HG03103 (cell line): Measurements from ENCODE around the gene NET1.

ENCODE experiments used
- ATAC-seq: cut with Tn5 transposase; IDR thresholded peaks from one replicate; pipeline ENCODE4 v1.9.1; 2021; ENCODE audit warnings: low read depth; ENCODE audit not compliant: unreplicated experiment

Gene NET1

DNA sequence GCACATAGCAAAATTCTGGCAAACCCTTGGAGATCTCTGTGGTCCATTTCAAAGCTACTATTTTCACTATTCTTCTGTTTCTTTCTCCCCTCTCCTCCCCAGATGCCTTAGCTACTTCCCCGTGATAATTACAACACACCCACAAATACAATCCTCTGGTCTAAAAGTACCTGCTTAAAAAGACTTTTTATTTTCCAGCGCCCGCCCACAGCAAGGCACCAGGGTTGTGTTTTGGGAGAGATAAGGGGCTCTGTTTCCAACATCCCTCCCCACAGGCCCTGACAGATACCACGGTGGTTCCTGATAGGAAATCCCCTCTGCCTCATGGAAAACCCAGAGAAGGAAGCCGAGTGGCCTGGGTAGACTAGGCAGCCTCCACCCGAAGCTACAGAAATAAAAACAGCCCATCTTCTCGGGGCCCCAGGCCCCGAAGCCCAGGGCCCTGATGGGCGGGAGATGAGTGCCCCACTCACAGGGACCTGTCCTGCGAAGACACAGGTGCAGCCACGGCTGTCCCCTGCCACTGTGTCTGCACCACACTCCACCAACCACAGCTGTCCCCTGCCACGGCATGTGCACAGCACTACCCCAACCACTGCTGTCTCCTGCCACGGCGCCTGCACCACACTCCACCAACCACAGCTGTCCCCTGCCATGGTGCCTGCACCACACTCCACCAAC, 67.3 kb downstream of the NET1 start:
- no peak for ATAC-seq

DNA sequence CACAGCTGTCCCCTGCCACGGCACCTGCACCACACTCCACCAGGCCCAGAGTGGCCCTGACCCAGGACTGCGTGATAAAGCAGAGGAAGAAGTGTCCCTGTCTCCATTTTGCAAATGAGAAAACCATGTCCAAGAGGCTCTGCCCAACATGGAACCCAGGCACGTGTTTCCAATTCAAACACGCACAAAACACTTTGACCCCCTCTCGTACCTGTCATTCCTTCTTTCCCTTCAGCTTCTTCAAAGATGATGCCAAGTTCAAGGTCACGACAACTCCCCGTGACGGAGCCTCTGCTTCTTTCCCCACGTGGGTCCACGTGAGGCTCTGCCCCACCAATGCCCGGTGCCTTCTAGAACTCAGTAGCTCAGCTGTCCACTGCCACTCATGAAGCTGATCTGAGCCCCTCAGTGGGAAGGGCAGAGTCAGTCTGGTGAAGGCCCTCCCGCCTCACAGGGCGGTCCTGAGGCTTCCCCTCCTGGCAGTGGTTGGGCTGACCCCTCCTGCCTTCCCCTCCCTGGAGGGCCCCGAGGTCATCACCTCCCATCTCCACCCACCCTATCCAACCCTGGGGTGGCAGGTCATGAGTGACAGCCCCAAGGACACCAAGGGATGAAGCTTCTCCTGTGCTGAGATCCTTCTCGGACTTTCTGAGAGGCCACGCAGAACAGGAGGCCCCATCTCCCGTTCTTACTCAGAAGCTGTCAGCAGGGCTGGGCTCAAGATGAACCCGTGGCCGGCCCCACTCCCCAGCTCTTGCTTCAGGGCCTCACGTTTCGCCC, 68.0 kb downstream of the NET1 start:
- no peak for ATAC-seq

DNA sequence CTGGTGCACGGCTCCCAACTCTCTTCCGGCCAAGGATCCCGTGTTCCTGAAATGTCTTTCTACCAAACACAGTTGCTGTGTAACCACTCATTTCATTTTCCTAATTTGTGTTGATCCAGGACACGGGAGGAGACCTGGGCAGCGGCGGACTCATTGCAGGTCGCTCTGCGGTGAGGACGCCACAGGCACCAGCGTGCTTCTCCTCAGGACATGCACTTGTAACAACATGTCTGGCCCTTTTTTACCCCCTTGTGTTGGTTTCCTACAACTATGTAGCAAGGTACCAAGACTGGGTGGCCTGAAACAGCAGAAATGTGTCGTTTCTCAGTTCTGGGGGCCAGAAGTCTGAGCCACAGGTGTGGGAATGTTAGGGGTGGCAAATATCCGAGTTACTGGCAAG, 68.8 kb downstream of the NET1 start:
- ATAC-seq, result no peak

DNA sequence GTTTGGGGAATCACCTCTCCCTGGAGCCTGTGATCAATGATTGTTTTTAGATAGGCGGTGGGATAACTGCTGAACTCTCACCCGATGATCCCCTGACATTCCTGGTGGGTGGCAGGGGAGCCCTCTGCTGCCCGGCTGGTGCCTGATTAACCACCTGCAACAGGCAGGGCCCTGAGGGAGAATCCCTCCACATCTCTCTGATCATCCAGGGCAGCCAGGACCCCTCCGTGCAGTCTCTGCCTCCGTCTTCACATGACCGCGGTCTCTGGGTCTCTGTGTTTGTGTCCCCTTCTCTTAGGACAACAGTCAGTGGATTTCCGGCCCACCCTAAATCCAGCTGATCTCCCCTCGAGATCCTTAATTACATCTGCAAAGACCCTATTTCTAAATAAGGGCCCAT, 69.7 kb downstream of the NET1 start:
- no peak for ATAC-seq

DNA sequence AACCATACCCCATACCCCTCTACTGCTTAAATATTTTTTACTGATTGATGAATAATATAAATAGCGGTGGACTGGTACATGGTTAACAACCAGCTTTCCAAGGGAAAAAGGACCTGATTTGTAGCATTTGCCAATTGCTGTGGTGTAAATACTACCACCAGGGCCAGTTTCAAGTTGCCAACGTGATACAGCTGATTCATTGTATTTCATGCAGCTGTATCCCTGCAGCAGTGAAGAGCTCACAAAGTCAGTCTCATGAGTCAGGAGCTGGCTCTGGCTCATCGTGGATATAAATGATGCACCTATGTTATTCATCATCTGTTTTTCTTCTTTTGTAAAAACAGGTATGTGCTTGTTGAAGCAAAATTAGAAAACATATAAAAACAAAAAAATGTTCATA, 71.8 kb downstream of the NET1 start:
- ATAC-seq, result no peak

DNA sequence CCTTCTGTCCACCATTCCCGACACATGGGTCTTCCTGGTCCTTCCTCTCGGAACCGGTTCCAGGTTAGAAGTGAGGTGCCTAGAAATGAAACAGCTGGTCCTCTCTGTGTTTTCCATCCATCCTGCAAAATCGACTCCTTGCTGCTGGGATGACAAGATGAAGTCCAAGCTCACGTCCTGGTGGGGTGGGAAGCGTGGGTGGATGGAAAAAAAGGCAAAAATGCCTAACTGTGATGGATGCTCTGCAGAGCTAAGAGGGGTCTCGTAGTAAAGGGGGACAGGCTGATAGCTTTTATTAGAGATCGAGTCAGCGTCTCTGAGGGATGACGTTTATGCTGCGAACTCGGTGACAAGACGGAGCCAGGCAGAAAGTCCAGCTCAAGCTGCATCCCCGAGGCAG, 72.9 kb downstream of the NET1 start:
- ATAC-seq, result no peak

DNA sequence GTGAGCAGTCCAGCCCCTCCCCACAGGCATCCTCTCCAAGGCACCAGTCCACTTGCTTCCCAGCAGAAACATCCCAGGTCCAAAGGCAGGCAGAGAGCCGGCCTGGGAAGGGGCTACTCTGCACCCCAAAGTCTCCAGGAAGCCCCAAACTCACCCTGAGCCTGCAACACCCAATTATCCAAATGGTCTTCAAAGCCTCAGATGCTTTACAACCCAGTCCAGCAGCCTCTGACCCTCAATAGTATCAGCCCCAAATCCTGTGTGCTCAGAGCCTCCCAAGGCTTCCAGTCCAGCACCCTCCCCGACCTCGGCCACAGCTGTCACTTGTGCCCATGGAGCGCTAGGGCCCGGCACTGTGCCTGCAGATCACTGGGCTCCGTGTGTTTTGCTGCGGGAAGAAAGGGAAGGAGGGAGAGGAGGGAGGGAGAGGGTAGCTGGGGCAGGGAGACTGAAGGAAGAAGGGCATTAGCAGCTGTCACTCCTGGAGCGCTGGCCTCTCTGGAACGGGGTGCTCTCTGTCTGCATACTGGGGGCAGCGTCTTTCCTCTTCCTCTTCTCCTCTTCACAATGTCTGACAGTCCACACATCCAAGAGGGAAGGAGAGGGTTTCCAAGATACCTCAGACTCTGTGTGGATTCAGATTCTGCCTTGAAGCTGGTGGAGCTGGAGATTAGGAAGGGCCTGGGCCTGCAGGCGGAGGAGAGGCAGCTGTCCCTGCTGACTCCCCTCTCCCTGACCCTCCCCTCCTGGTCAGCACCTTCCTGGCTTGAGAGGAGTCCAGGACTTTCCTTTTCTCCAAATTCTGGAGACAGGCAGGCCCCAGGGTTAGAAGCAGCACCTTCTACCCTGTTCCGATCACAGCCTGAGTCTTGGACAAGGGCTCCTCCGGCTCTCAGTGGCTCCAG, 73.8 kb downstream of the NET1 start:
- no peak for ATAC-seq

DNA sequence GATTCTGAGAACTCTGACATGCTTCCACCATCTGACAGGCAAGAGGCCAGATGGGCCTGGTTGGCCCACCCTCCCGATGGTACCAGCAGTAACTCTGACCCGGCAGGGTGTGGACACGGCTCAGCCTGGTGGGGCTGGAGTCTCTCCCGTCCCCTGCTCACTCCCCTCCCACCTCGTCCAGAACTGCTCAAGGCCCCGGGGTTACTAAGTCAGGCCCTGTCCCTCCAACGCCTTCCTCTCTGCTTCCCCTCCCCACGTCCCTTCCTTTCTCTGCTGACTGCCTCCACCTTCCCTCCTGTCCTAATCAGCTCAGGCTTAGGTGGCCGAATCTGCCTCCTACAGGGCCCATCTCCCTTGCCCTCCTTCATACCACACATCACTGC, 74.5 kb downstream of the NET1 start:
- ATAC-seq, result no peak

DNA sequence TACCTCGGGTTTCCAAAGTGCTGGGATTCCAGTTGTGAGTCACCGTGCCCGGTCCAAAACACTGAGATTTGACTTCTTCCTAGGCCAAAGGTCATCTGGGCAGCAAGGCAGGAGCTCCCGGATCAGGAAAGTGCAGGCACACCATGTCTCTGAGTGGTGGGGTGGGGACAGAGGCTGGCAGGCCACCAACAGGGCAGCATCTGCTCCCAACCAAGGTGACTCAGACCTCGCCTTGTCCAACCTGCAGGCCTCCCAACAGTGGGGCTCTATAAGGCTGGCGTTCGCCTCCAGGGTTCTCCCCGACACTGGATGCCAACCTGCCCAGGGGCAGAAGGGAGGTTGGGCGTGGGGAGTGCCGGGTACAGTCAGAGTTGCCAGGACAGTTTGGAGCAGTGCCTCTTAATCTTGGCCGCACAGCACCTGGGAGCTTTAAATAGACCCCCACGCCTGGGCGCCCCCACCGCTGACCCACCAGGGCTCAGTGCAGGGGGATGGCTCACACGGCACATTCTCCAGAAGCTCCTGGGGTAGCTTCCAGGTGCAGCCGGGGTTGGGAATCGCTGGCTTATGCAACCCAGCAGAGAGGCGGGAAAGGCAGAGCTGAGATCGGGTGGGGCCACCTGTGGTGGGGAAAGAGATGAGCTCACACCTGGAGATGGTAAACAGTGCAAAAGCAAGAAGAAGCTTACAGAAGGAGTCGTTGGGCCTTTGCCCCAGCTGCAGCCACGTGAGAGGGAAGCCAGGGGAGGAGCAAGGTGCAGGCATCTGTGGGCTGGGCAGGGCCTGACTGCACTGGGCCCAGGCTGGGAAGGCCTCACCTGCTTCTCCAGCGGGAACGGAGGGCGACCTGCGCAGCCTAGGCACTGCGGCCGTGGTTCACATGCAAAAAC, 76.2 kb downstream of the NET1 start:
- no peak for ATAC-seq

DNA sequence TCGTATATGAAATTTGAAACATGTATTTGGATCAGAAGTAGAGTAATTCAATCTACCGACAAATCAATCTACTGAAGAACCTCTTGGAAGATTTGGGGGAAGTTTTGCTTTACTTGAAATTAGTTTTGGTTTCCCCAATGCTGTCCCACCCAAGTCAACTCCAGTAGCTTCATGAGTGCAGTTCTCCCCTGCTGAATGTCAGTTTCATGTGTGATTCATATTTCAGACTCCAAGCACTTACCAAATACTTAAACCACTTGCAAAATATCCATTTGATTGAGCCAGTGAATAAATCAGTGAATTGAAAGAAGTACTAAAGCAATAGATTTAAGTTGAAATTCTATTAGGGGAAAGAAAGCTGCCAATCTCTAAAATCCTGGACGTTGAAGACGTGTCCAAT, 77.7 kb downstream of the NET1 start:
- no peak for ATAC-seq

DNA sequence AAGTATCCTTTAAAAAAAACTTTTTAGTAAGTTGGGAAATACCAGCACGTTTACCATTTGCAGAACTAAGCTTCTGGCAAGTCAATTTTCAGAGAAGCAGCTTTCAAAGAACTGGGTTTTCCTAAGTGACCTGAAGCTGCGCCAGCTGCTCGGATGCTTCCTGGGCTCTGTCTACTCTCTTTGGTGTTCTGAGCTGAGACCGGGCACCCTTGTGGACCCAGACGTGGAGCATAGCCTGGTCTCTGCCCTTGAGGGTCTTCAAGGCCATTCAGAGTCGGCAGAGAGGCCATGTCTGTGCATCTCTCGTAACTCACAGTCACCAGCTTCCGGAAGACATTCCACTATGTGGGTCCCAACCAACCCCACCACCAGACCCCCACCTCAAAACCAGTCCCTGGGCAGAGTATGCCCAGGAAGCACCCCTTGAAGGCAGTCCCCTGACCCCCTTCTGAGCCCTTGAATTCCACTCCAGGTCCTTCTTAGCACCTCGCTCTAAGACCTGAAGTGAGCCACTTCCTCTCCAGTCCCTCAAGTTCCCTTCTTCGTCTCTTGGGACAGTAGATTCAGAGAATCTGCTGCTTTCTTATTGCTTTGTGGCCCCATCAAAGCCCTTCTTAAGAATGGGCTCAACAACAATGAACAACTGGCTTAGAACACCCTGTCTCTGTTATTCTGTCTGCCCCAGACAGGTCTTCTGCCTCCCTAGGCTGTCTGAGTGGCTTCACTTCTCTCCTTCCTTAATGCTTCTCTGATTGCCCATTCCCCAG, 78.5 kb downstream of the NET1 start:
- ATAC-seq, result no peak

DNA sequence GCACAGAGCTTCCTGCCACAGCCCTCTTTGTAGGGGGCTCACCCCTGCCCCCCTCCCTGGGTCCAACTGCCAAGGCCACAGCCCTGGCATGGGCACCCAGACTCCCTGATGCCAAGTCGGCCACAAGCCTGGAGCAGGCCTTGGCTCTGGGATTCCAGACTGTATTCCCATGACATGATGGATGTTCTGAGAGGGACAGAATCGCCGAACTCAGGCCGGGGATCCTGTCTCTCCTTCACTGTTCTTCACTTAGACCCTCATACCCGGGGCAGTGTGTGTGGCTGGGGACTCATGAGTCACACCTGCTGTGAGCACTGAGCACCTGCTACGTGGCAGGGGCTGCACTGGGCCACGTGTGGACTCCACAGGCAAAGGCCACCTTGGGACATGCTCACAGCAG, 79.1 kb downstream of the NET1 start:
- ATAC-seq, result no peak

DNA sequence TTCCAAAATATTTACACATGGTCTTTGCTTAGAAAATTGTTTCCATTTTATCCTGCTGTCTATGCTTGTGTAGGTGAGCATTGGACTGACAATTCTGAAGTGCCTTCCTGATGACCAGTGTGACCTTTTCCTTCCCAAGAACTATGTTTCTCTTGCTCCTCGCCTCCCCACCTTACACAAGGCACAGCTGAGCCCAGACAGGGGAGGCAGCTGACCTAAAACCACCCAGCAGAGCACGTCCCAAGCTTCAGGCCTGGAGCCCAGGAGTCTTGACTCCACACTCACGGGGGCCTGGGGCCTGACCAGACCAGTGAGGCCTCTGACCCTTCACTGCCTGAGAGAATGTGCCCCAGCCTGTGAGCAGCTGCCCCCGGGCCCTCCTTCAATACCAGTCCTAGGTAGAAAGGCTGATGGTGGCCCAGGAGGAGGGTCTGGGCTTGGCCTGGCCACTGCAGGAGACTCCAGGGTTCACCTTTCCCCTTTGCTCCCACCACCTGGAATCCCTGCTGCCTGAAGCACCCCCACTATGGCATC, 80.0 kb downstream of the NET1 start:
- ATAC-seq, result no peak

DNA sequence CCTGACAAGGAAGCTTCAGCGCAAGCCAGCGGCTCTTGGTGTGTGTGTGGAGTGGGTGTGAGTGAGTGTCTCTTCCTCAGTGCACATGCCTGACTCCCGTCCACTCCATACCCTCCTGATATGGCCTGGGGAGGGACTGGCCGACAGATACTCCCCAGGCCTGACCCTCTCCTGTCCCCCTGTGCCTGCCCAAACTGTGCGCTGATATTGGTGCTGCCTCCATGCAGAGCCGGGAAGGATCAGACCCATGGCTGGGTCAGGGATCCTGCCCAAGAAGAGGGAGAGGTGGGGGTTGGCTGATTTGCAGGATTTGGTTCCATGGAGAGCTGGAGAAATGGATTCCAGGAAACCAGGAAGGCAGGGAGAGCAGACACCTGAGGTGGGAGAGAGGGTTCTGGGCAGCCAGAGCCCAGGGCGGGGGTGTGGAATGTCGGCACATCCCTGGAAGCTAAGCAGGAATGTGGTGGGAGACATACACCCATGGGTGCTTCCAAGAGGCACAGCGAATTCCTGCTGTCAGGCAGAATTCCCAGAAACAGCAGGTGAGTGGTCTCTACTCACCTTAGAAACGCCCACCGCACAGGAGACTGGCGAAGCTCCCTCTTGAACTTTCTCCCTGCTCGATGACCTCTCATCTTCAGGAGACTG, 80.7 kb downstream of the NET1 start:
- ATAC-seq, result no peak

DNA sequence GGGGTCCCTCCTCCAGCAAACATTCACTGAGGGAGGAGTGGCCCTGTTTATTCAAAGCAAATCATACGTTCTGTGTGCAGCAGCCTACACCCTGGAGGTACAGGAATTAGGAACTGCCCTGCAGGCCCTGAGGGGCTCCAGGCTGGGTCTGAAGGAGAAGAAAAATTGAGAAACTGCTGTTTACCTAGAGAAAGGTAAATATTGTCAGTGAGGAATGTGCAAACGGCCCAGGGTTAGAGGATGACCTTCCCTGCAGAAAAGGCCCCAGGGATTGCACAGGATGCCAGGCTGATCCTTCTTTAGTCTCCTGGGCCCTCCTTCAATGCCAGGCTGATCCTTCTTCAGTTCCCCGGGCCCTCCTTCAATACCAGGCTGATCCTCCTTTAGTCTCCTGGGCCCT, 81.3 kb downstream of the NET1 start:
- no peak for ATAC-seq

DNA sequence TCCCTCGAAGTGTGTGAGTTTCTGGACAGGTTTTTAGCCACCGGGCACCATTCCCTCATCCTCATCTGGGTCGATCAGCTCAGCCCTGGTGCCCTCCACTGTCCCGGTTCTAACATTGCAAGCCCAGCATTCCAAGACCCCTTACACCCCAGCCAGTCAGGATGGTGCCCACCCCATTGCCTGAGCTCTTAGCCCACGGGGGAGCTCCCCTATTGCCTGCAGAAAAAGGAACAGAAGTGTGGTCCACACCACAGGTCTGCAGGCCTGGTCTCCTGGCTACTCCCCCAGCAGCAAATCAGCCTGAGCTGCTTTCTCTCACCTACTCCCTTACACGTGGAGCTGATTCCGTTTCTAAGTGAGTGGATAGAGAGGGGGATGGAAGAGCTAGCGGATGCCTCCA, 82.3 kb downstream of the NET1 start:
- ATAC-seq, result no peak

DNA sequence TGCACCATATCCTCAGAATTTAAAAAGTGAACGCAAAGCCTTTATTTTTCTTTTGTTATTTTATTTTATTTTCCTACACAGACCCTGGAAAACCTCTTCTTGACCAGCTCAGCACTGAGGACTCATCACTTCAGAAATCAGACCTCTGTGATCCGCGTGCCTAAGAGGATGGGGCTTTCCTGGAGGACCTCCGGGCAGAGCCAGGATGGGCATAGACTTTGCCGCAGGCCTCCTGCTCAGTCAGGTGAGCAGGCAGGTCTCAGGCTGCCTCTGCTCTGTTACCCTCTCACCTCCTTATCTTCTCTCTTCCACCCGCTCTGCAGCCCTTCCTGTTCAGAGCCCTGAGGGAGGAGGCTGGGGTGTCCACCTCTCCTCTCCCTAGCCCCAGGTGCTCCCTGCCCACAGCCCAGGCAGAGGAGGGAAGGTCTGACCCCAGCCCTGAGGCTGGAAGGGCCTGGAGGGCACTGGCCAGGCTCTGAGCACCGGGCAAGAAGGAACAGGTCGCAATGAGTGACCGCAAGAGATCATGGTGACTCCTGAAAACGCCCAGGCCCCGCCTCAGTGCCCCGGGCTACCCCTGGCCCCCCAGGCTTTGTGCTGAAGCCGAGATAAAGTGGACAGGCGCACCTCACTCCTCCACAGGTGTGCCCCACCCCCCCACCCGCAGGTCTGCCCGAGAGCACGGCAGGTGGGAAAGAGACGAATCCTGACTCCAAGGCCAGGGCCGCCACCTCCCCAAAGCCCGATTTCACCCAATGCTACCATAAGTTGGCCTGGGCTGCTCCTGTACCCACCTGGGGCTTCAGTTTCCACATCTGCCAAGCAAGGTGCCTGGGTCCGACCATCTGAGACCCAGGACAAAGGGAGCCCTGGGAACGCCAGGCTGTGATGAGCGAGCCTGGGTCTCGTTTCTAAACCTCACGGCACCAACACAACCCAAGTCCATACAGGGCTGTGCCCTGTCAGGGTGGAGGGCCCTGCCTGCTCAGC, 84.2 kb downstream of the NET1 start:
- no peak for ATAC-seq

DNA sequence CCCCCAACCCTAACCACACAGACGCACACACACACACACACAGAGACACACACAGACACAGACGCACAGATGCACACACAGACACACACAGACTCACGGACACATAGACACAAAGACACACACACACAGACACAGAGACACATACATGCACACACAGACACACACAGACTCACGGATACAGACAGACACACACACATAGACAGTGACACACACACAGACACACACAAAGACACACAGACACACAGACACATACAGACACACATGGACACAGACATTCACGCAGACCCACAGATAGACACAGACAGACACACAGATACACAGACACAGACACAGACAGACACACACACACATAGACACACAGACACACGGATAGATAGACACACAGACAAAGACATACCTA, 84.9 kb downstream of the NET1 start:
- no peak for ATAC-seq
